ENCODE data around the gene TTF2. TPM values are rescaled to one million over a fixed set of nuclear protein-coding genes. Genes with fewer than 3 reads are reported as not detected.

TTF2 gene
- total and polyA plus RNA-seq, 2 experiments from 2014 or later: 84.7 to 85.4 TPM

DNA sequence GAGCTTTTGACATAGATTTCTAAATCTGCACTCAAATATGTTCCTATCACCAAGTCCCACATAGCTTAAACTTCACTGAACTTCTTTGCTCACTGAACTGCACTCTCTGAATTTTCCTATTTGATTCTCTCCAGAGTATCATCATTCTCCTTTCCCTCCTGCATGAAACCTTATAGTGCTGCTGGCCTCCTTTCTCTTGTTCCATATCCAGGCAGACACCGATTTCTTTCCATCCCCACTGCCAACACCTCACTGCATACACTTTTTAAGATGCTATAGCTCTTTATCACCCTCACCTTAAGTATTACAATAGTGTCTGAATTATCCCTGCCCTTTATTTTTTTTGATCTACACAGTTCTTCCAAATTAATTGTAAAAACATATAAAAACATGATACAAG is 64.5 kb downstream of the TTF2 start:
- Mint-ChIP-seq H3K4me3 (no peak overlapping the region), H3K27ac (no peak overlapping the region), H3K36me3 (ENCODE audit: low read depth) (no peaks in the 10 kb centered on the region; the same call in 1 of the 3 replicates), H3K4me1 (peaks cover 22% of the 10 kb centered on the region), H3K27me3 (ENCODE audit: insufficient read depth, low read depth, poor library complexity) (peaks cover 7% of the 10 kb centered on the region), H3K9me3 (no peaks in the 10 kb centered on the region)
- H3F3A ChIP-seq (replicated peaks; ENCODE audit: low read depth): no peaks in the 10 kb centered on the region
- TF ChIP-seq POLR2AphosphoS5 (IDR thresholded peaks at IDR 0.05; ENCODE audit: low read depth): no peak
- no peak for TF ChIP-seq ZNF331 (CRISPR knock-in tag; IDR thresholded peaks at IDR 0.05; ENCODE audit: low read depth)
- TF ChIP-seq ZNF462 (CRISPR knock-in tag; IDR thresholded peaks at IDR 0.05): no peak
- TF ChIP-seq ETS1 (IDR thresholded peaks at IDR 0.05): no peak
- TF ChIP-seq, protein P1, sequence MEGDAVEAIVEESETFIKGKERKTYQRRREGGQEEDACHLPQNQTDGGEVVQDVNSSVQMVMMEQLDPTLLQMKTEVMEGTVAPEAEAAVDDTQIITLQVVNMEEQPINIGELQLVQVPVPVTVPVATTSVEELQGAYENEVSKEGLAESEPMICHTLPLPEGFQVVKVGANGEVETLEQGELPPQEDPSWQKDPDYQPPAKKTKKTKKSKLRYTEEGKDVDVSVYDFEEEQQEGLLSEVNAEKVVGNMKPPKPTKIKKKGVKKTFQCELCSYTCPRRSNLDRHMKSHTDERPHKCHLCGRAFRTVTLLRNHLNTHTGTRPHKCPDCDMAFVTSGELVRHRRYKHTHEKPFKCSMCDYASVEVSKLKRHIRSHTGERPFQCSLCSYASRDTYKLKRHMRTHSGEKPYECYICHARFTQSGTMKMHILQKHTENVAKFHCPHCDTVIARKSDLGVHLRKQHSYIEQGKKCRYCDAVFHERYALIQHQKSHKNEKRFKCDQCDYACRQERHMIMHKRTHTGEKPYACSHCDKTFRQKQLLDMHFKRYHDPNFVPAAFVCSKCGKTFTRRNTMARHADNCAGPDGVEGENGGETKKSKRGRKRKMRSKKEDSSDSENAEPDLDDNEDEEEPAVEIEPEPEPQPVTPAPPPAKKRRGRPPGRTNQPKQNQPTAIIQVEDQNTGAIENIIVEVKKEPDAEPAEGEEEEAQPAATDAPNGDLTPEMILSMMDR (conservative IDR thresholded peaks at IDR 0.05; ENCODE audit: low read depth in 2 of 2): no peak
- no peak for TF ChIP-seq CREB1 (CRISPR knock-in tag; IDR thresholded peaks at IDR 0.05; ENCODE audit: low read depth)
- TF ChIP-seq JUNB (IDR thresholded peaks at IDR 0.05; ENCODE audit: unreplicated experiment): no peak
- TF ChIP-seq EZH2phosphoT487 (IDR thresholded peaks at IDR 0.05; ENCODE audit: unreplicated experiment): no peak
- TF ChIP-seq ZNF114 (CRISPR knock-in tag; IDR thresholded peaks at IDR 0.05): no peak
- TF ChIP-seq REST (IDR thresholded peaks at IDR 0.05; ENCODE audit: unreplicated experiment): no peak
- no peak for TF ChIP-seq NANOG (IDR thresholded peaks at IDR 0.05; ENCODE audit: borderline replicate concordance)
- no peak overlapping the region for H3K4me3 ChIP-seq
- no peak overlapping the region for H3K4me2 ChIP-seq
- no peaks in the 10 kb centered on the region for H4K20me1 ChIP-seq (replicated peaks; ENCODE audit: insufficient read depth)
- DNase-seq (ENCODE audit: low spot score) (no peak), ATAC-seq (no peak)
- H3K27me3 ChIP-seq (ENCODE audit: insufficient read depth): no peaks in the 10 kb centered on the region
- H2AFZ ChIP-seq: 0 out of 2 replicates have a peak overlapping the region, but pooled peaks have one; percentile 11
- H3K9me2 ChIP-seq (ENCODE audit: insufficient read depth): no peaks in the 10 kb centered on the region
- H3K79me2 ChIP-seq (replicated peaks; ENCODE audit: insufficient read depth): peaks cover 4% of the 10 kb centered on the region; the same call in 1 of the 2 replicates
- no peaks in the 10 kb centered on the region for H3K36me3 ChIP-seq (ENCODE audit: insufficient read depth)
- H3K27ac ChIP-seq (ENCODE audit: low read depth): no peak overlapping the region
- peaks cover 18% of the 10 kb centered on the region for H3K4me1 ChIP-seq (ENCODE audit: insufficient read depth)
